ENCODE data around the gene TMC7.

TMC7 gene

GRCh38 chr16:19092653-19093410 is 109.1 kb downstream of the TMC7 start:
- DNase-seq, result no peak

GRCh38 chr16:19093631-19094541 is 110.2 kb downstream of the TMC7 start:
- DNase-seq, result no peak

GRCh38 chr16:19094542-19095365 is 111.0 kb downstream of the TMC7 start:
- peak in 1 of 2 experiments; percentile 14 for DNase-seq

- no peak for DNase-seq
These were observed 111.9 kb downstream of the TMC7 start for GRCh38 chr16:19095654-19096053.

GRCh38 chr16:19098173-19098572 is 114.4 kb downstream of the TMC7 start:
- no peak for DNase-seq

- DNase-seq, result no peak
These were observed 118.6 kb downstream of the TMC7 start for GRCh38 chr16:19102187-19102872.

GRCh38 chr16:19104607-19105006 is 120.9 kb downstream of the TMC7 start:
- no peak for DNase-seq

GRCh38 chr16:19105131-19105530 is 121.4 kb downstream of the TMC7 start:
- DNase-seq, result no peak

- DNase-seq, result no peak
These were observed 122.3 kb downstream of the TMC7 start for GRCh38 chr16:19105891-19106624.

- DNase-seq, result no peak
These were observed 122.9 kb downstream of the TMC7 start for GRCh38 chr16:19106625-19107020.

GRCh38 chr16:19108409-19109287 is 124.9 kb downstream of the TMC7 start:
- no peak for DNase-seq

GRCh38 chr16:19109288-19109664 is 125.5 kb downstream of the TMC7 start:
- no peak for DNase-seq

- no peak for DNase-seq
These were observed 127.0 kb downstream of the TMC7 start for GRCh38 chr16:19110537-19111360.

GRCh38 chr16:19112099-19112407 is 128.3 kb downstream of the TMC7 start:
- DNase-seq, result no peak

All from NCI-H524 (cell line).